HEK293 (cell line): ENCODE measurements around the gene SUGP2.

Experiments used
- BCL6B ChIP-seq: fragments of 450-650 bp; formaldehyde crosslinking; IDR thresholded peaks from 2 replicates; pipeline ENCODE4 v1.5.1; 2017; ENCODE audit warnings: missing biosample characterization, missing genetic modification characterization
- CTCF ChIP-seq: fragments of 450-650 bp; formaldehyde crosslinking; IDR thresholded peaks from 2 replicates; pipeline ENCODE4 v1.5.1; 2016; ENCODE audit warnings: missing biosample characterization, missing genetic modification characterization
- INSM2 ChIP-seq: fragments of 450-650 bp; formaldehyde crosslinking; IDR thresholded peaks from 2 replicates; pipeline ENCODE4 v1.5.1; 2016; ENCODE audit warnings: missing biosample characterization, missing genetic modification characterization
- KLF8 ChIP-seq: fragments of 450-650 bp; formaldehyde crosslinking; IDR thresholded peaks from 2 replicates; pipeline ENCODE4 v1.5.1; 2016; ENCODE audit warnings: missing biosample characterization, missing genetic modification characterization
- REST ChIP-seq: fragments of 450-650 bp; formaldehyde crosslinking; IDR thresholded peaks from 2 replicates; pipeline ENCODE4 v1.5.1; 2016; ENCODE audit warnings: missing biosample characterization, missing genetic modification characterization
- SCRT2 ChIP-seq: fragments of 450-650 bp; formaldehyde crosslinking; IDR thresholded peaks from 2 replicates; pipeline ENCODE4 v1.5.1; 2016; ENCODE audit warnings: missing biosample characterization, missing genetic modification characterization
- YY1 ChIP-seq: fragments of 450-650 bp; formaldehyde crosslinking; IDR thresholded peaks from 2 replicates; pipeline ENCODE4 v1.5.1; 2018; ENCODE audit warnings: missing biosample characterization, missing genetic modification characterization
- ZNF10 ChIP-seq: fragments of 450-650 bp; formaldehyde crosslinking; IDR thresholded peaks from 2 replicates; pipeline ENCODE4 v1.5.1; 2017; ENCODE audit warnings: missing biosample characterization, missing genetic modification characterization
- ZNF692 ChIP-seq: fragments of 450-650 bp; formaldehyde crosslinking; IDR thresholded peaks from 2 replicates; pipeline ENCODE4 v1.5.1; 2016; ENCODE audit warnings: missing biosample characterization, missing genetic modification characterization
- ZNF701 ChIP-seq: fragments of 450-650 bp; formaldehyde crosslinking; IDR thresholded peaks from 2 replicates; pipeline ENCODE4 v1.5.1; 2016; ENCODE audit warnings: missing biosample characterization, missing genetic modification characterization
- ZNF830 ChIP-seq: fragments of 450-650 bp; IDR thresholded peaks from 2 replicates; pipeline ENCODE4 v1.5.0; 2018; ENCODE audit warnings: missing biosample characterization, missing genetic modification characterization, low read depth, mild to moderate bottlenecking, moderate library complexity

GRCh38 chr19:19076476-19076875, 43.2 kb upstream of the SUGP2 start:
- TF ChIP-seq ZNF830 (no peak), SCRT2 (no peak), ZNF701 (tag by site-specific recombination) (no peak), ZNF692 (tag by site-specific recombination) (no peak), CTCF (tag by site-specific recombination) (no peak), BCL6B (tag by site-specific recombination) (no peak), REST (tag by site-specific recombination) (no peak), INSM2 (tag by site-specific recombination) (no peak), YY1 (tag by site-specific recombination) (no peak), ZNF10 (tag by site-specific recombination) (no peak), KLF8 (tag by site-specific recombination) (no peak)
